ENCODE data around the gene NSMCE4A. TPM values are rescaled to one million over a fixed set of nuclear protein-coding genes. Genes with fewer than 3 reads are reported as not detected.

NSMCE4A gene
- total RNA-seq, 1 donor from 2014 or later, result 13.1 TPM

Other genes starting within 250 kb of the NSMCE4A start
- 21.1 and 22.6 TPM in 2 replicates for gene ATE1, start 47.2 kb downstream of the NSMCE4A start, total RNA-seq
- 16.5 and 22.0 TPM in 2 replicates for gene TACC2, start 13.9 kb upstream of the NSMCE4A start, total RNA-seq

Measured in astrocyte (in vitro differentiated cells and primary cell).